HG03196 (cell line): ENCODE results near the gene TMEM141.
"Not testable (repeated sequence)": the region's sequence is repeated elsewhere in the genome, so short reads cannot be mapped to it uniquely, and the experiment has no call there.

Experiments
- ATAC-seq: cut with Tn5 transposase; IDR thresholded peaks from one replicate; pipeline ENCODE4 v1.9.1; 2021; ENCODE audit not compliant: unreplicated experiment

Gene TMEM141

GRCh38 chr9:136793086-136793946 lies 2.2 kb downstream of the TMEM141 start:
- no peak for ATAC-seq

GRCh38 chr9:136794281-136794999 lies 3.3 kb downstream of the TMEM141 start:
- no peak for ATAC-seq

- no peak for ATAC-seq
These were observed 3.8 kb downstream of the TMEM141 start for GRCh38 chr9:136795000-136795348.

GRCh38 chr9:136796238-136796774 lies 5.2 kb downstream of the TMEM141 start, which contains the start of gene CCDC183:
Gene CCDC183 (plus strand): TSS chr9:136796338. CDS start chr9:136796398, 60 bp downstream.
- ATAC-seq = no peak

- ATAC-seq = not testable (repeated sequence)
These were observed 5.7 kb downstream of the TMEM141 start for GRCh38 chr9:136796775-136797347.

GRCh38 chr9:136798708-136799078 lies 7.5 kb downstream of the TMEM141 start:
- ATAC-seq = no peak

GRCh38 chr9:136799079-136799853 lies 8.1 kb downstream of the TMEM141 start:
- no peak for ATAC-seq

- no peak for ATAC-seq
These were observed 8.9 kb downstream of the TMEM141 start for GRCh38 chr9:136799854-136800657.

- ATAC-seq = no peak
These were observed 11.2 kb downstream of the TMEM141 start for GRCh38 chr9:136802321-136802720.

GRCh38 chr9:136803009-136803550 lies 11.9 kb downstream of the TMEM141 start:
- not testable (repeated sequence) for ATAC-seq

- no peak for ATAC-seq
These were observed 12.7 kb downstream of the TMEM141 start for GRCh38 chr9:136803551-136804508.

- no peak for ATAC-seq
These were observed 13.5 kb downstream of the TMEM141 start for GRCh38 chr9:136804509-136805206.

GRCh38 chr9:136805207-136805740 lies 14.1 kb downstream of the TMEM141 start:
- no peak for ATAC-seq

GRCh38 chr9:136806067-136806466 lies 14.9 kb downstream of the TMEM141 start:
- ATAC-seq = no peak

GRCh38 chr9:136806631-136807201 lies 15.6 kb downstream of the TMEM141 start:
- no peak for ATAC-seq

- ATAC-seq = peak; percentile 61
These were observed 16.3 kb downstream of the TMEM141 start, which contains the start of gene RABL6 for GRCh38 chr9:136807281-136808074. Gene RABL6 (plus strand): TSS chr9:136807948. CDS start chr9:136808197, 249 bp downstream.
